Endothelial cell of umbilical vein (primary cell): ENCODE results near the gene SMIM44.

ENCODE experiments used
- CTCF ChIP-seq, 2 donors: IDR thresholded peaks; 1 replicate in 1 of 2; 2 replicates in 1 of 2; pipeline ENCODE4 v1.5.1; 2011; ENCODE audit warnings: low read length in 2 of 2, mild to moderate bottlenecking in 2 of 2, moderate library complexity in 2 of 2, control low read depth in 1 of 2, inconsistent platforms in 1 of 2, low read depth in 1 of 2; ENCODE audit not compliant: insufficient read depth in 1 of 2; ENCODE audit errors: extremely low read depth in 1 of 2
- GATA2 ChIP-seq: IDR thresholded peaks from 2 replicates; pipeline ENCODE4 v1.7.0; 2011; ENCODE audit warnings: low read depth, mild to moderate bottlenecking, moderate library complexity, mixed read lengths, low read length; ENCODE audit not compliant: insufficient read length, insufficient read depth
- MYC ChIP-seq: IDR thresholded peaks from one replicate; pipeline ENCODE4 v1.6.1; 2011; ENCODE audit warnings: mild to moderate bottlenecking, low read depth, low read length
- POLR2AphosphoS5 ChIP-seq: IDR thresholded peaks from 2 replicates; pipeline ENCODE4 v1.6.1; 2012; ENCODE audit warnings: low read depth, mild to moderate bottlenecking, control low read depth, low read length, moderate library complexity; ENCODE audit not compliant: insufficient read depth

- TF ChIP-seq CTCF (IDR thresholded peaks at IDR 0.05; ENCODE audit: extremely low read depth in 1 of 2, insufficient read depth in 1 of 2, low read depth in 1 of 2, low read length in 2 of 2) = no peak
- no peak for TF ChIP-seq GATA2
- TF ChIP-seq MYC = no peak
- no peak for TF ChIP-seq POLR2AphosphoS5
These were observed at the start of gene SMIM44 for GRCh38 chr19:3483226-3483628.
